Superior temporal gyrus (tissue), 1 donor: ENCODE measurements around the gene SAFB2.

ENCODE experiments used
- DNase-seq: peaks from one replicate; pipeline ENCODE4 v3.0.0-alpha.2; 2016; ENCODE audit errors: extremely low spot score

SAFB2 gene

GRCh38 chr19:5579697-5580096 is 42.9 kb downstream of the SAFB2 start:
- no peak for DNase-seq

GRCh38 chr19:5579286-5579685 is 43.3 kb downstream of the SAFB2 start:
- DNase-seq: no peak

DNA sequence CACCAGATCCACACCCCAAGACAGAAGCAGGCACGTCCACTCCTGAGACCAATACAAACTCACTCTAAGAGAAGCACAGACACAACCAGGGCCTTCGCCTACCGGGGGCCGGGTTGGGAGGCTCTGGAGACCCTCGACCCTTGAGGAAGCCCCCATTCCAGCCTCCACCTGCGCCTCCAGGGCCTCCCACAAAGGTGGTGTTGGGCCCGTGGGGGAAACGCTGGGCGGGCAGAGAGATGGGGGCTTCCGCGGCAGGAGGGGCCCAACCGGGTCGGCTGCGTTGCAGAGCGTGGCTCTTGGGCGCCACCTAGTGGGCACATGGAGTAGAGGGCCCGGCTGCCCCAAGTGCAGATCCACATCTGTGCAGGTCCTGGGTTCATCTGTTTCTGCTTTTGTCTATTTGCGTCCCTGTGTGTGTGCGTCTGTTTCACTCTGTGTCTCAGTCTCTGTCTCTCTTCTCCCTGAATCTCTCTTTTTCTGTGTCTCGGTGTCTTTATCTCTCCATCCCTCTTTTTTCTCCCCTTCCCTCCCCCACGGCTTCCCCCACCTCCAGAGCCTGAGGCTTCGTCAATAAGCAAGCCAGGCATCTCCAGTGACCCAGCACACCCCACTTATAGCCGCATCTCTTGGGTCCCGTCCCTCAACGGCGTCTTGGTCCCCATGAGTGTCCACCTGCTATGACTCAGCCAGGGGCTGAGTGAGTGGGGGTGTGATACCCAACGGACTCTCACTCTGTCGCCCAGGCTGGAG is 44.3 kb downstream of the SAFB2 start:
- DNase-seq: peak; percentile 72

DNA sequence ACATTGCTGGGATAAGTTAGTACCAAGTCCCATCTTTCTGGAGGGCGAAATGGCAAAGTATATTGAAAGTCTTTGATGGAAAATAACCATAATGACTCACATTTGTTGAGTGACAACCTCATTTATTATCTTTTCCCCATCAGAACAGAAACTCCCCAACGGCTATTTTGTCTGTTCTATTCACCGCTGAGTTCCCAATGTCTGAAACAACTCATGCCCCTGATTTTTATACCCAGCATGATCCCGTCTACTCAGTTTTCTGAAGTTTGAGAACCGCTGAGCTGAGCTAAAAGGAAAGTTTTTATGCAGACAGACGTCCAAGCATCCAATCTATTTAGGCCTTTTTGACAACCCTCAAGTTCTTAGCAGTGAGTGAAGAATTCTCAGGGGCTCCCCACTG is 47.0 kb downstream of the SAFB2 start:
- DNase-seq: no peak

DNA sequence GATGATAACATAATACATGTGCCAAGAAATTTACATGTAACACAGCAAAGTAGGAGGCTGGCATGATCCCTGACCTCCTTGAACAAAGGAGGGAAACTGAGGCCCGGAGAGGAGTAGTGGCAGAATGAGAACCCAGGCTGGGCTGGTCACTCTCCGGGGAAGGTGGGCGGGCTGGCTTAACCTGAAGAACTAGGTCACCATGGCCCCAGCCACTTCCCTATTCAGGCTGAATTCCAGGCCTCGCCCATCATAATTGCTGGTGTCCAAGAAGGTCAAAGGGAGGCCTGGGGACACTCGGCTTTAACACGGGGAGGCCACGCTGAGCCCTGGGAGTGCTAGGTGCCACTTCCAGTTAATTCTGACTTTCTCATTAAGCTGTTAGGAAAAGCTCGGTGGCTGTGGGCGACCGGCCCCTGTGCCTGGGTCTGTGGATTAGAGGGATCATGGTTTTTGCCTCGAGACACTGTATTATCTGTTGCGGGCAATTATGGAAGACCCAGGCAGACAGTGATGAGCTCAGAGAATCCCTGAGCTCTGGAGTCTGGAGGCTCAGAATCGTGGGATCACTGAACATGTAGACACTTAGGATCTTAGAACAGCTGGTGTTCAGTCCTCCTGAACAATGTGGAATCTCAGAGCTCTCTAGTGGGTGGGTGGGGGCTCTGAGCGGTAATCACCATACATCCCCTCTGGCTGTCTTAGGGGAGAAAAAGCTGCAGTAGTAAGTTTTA is 49.9 kb downstream of the SAFB2 start:
- DNase-seq: no peak

GRCh38 chr19:5571777-5572176 is 50.8 kb downstream of the SAFB2 start:
- no peak for DNase-seq

- DNase-seq: no peak
These were observed 54.6 kb downstream of the SAFB2 start for GRCh38 chr19:5567970-5568407.

DNA sequence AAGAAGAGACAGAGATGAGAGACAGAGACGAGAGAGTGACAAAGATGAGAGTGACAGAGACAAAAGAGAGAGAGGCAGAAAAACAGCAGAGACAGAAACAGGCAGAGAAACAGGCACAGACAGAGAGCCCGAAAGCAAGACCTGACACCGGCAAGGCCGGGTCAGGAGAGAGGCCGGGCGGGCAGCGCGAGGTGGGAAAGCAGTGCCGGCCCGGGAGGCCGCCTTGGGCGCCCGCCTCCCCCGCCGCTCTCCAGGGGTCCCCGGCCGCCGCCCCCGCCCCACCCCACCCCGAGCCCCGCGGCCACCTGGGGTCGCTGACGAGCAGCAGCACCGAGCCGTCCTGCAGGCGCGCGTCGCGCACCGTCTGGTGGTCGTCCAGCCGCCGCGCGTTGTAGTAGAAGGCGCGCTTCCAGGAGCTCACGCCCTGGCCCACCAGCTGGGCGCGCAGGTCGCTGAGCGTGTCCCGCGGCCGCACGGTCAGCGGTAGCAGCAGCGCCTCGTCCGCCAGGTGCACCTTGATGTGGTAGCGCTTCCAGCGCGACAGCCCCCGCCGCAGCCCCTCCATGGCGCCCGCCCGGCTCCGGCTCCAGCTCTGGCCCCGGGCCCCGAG is 55.1 kb downstream of the SAFB2 start, which contains the start of gene TINCR:
TSS of gene TINCR (minus strand) at position 594 of the 610 bp plus-strand sequence.
- DNase-seq: no peak

DNA sequence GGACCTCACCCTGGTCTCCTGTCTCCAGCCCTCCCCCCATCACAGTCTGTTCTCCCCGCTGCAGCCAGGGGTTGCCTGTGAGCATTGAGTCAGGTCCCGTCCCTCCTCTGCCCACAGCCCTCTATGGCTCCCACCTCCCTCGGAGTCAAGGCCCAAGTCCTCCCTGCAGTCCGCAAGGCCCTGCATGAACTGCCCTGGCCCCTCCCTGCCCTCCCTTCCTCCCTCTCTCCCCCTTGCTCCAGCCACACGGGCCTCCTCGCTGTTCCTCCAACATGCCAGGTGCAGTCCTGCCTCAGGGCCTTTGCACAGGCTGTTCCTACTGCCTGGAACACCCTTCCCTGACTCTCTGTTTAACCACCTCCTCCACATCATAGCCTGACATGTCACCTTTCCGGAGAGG is 57.6 kb downstream of the SAFB2 start:
- no peak for DNase-seq

DNA sequence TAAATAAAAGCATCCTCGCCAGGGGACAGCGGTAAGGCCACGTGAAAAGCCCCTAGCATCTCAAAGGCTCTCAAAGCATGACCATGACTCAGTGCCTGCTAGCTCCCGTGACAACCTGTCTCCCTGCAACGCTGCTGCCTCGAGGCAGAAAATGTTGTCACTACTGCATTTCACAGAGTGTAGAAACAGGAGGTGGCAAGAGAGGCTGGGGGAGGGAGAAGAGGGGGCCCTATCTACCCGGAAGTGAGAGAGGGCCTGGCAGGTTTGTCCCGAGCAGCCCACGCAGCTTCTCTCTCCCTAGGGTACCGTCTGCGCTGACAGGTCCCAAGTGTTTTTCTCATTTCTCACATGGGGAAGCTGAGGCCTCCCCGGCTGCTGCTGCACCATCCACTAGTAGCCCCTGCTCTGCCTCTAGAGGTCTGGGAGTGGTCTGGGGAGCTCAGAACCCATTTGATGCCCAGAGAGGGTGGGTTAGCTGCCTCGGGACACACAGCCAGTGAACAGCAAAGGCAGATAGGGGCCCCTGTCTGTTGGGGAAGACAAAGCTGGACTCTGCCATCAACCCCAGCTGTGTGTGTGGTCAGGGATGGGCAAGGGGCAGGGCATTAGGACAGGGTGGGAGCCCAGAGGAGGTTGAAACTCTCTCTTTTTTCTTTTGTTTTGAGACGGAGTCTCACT is 58.5 kb downstream of the SAFB2 start:
- DNase-seq: no peak

DNA sequence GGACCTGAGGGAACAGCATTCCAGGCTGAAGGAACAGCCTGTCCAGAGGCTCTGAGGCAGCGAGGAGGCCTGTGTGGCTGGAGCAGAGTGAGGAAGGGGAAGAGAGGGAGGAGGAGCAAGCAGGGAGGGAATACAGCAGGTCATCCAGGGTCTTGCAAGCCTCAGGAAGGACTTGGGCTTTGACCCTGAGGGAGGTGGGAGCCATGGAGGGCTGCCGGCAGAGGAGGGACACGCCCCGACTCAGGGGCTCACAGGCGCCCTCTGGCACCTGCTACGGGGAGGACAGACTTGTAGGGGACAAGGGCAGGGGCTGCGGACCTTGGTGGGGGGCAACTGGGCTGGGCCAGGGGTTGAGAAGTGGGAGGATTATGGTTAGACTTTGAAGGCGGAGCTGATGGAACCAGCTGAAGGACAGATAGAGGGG is 59.6 kb downstream of the SAFB2 start:
- DNase-seq: no peak

GRCh38 chr19:5562280-5562679 is 60.3 kb downstream of the SAFB2 start:
- no peak for DNase-seq

- DNase-seq: no peak
These were observed 61.0 kb downstream of the SAFB2 start for GRCh38 chr19:5561559-5561958.

DNA sequence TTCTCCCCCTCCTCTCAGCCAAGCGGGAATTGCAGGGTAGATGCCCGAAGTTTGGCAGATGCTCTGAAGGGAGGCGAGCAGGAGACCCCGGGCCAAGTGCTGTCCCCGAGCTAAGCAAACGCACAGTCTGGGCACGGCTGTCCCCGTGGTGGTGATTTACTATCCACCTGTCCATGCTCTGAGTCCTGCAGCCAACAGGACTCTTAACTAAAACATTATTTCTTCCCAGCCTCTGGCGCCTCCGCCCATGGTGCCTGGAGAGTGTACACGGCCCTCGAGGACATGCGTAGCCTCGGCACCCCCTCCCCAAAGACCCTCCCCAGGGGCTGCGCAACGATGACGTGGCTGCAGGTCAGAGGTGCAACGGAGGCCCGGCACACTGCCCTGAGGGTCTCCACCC is 62.4 kb downstream of the SAFB2 start:
- DNase-seq: no peak

DNA sequence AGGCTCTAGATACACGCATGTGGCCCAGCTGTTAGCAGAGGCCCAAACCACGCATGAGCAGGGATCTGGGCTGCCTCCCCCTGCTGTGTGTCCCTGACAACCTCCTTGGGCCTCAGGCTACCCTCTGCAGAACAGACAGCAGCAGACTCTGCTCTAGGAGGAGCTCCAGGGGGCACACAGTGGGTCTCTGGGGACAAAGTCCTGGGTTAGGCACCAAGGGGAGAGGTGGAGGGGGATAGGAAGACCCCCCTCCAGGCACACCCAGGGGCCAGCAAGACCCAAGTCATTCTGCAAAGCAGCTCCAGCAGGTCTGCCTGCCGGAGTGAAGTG is 62.8 kb downstream of the SAFB2 start:
- DNase-seq: no peak

- no peak for DNase-seq
These were observed 64.4 kb downstream of the SAFB2 start for GRCh38 chr19:5558101-5558621.

DNA sequence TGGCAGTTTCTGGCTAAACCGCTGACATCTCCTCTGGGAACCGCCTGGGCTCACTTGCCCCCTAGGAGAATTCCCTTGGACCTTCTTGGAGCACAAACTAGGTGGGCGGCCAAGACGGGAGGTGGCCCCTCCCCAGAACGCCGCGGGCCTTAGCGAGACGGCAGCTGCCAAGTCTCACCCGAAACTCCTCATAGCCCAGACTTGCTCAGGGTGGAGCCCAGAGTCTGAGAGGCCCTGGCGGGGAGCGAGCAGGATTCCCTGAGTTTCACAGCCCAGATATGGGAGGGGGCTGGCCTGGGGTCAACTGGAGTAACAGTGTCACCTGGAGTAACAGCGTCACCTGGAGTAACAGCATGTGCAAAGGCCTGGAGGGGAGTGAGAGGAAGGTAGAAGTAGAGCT is 64.9 kb downstream of the SAFB2 start:
- DNase-seq: no peak

DNA sequence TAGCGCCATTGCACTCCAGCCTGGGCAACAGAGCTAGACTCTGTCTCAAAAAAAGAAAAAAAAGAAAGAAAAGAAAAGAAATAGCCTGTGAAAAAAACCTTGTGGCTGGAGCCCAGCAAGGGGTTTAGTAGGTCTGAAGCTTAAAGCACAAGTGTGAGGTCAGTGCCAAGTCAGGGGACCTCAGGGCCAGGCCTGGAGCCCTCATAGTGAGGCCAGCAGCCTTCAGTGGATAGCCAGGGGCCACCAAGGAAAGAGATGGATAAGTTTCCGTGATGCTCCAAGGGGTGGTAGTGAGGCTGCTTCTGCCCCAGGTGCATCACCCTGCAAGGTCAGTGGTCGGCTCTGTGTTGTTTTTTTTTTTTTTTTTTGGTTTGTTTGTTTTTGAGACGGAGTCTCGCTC is 67.7 kb downstream of the SAFB2 start:
- no peak for DNase-seq

- DNase-seq: no peak
These were observed 68.7 kb downstream of the SAFB2 start for GRCh38 chr19:5553892-5554291.

GRCh38 chr19:5547881-5548280 is 74.7 kb downstream of the SAFB2 start:
- peak; percentile 10 for DNase-seq

DNA sequence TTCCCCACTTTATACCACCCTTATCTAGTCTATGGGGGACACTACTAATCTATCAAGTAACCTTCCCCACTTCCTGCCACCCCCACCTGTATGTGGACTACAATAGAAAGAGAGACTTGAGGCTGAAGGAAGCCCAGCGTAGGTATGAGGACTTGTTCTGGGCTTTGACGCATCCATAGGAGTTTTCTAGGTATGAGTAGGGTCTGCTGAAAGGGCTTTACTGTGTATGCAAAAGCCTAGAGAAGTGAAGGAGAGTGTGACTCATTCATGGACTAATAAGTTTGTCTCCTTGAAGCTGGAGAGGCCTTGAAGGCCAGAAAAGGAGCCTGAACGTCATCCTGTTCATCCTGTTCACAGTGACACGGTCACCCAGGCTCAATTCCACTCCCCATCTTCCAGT is 76.6 kb downstream of the SAFB2 start:
- no peak for DNase-seq

DNA sequence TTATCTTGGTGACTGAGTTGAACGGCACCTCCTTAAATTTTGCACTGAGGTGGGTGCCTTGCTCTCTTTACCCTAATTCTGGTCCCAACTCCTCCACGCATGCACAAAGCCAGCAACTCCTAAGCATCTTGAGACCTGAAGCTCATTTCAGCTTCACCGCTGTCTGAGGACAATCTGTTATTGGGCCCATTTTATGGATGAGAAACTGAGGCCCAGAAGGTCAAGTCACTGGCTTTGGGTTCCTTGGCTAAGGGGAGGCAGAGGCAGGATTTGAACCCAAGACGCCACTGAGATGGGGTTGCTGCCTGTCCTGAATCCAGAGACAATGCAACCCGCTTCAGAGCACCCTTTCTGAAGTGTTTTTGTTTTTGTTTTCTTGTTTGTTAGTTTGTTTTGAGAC is 77.5 kb downstream of the SAFB2 start:
- no peak for DNase-seq
